ENCODE measurements around the gene SIX1. TPM values are rescaled to one million over a fixed set of nuclear protein-coding genes. Genes with fewer than 3 reads are reported as not detected.
A peak's percentile ranks its signal among the peaks of the same experiment; 100 is the strongest.

The SIX1 gene
- polyA plus RNA-seq, 1 donor, result 10.9 TPM

GRCh38 chr14:60642270-60643140, 6.8 kb downstream of the SIX1 start:
- DNase-seq, result no peak

GRCh38 chr14:60641742-60642269, 7.5 kb downstream of the SIX1 start:
- DNase-seq, result no peak

GRCh38 chr14:60640859-60641741, 8.2 kb downstream of the SIX1 start:
- DNase-seq, result no peak

GRCh38 chr14:60639674-60640073, 9.6 kb downstream of the SIX1 start:
- DNase-seq, result no peak

GRCh38 chr14:60637479-60638315, 11.6 kb downstream of the SIX1 start:
- DNase-seq, result peak; percentile 85

- DNase-seq, result peak; percentile 14
Observed at GRCh38 chr14:60636879-60637478, 12.3 kb downstream of the SIX1 start.

- DNase-seq, result no peak
Observed at GRCh38 chr14:60634153-60634552, 15.1 kb downstream of the SIX1 start.

GRCh38 chr14:60632777-60633176, 16.5 kb downstream of the SIX1 start:
- no peak for DNase-seq

GRCh38 chr14:60632257-60632656, 17.0 kb downstream of the SIX1 start:
- DNase-seq, result no peak

GRCh38 chr14:60631842-60632241, 17.4 kb downstream of the SIX1 start:
- DNase-seq, result no peak

- no peak for DNase-seq
Observed at GRCh38 chr14:60630129-60630528, 19.1 kb downstream of the SIX1 start.

GRCh38 chr14:60628892-60629291, 20.4 kb downstream of the SIX1 start:
- no peak for DNase-seq

GRCh38 chr14:60622917-60623257, 26.4 kb downstream of the SIX1 start:
- DNase-seq, result no peak

- no peak for DNase-seq
Observed at GRCh38 chr14:60622210-60622916, 26.9 kb downstream of the SIX1 start.

GRCh38 chr14:60621386-60621785, 27.9 kb downstream of the SIX1 start:
- DNase-seq, result no peak

- DNase-seq, result no peak
Observed at GRCh38 chr14:60618241-60618640, 31.0 kb downstream of the SIX1 start.

GRCh38 chr14:60616461-60616959, 32.8 kb downstream of the SIX1 start:
- DNase-seq, result no peak

- no peak for DNase-seq
Observed at GRCh38 chr14:60602291-60602690, 47.0 kb downstream of the SIX1 start.

- DNase-seq, result no peak
Observed at GRCh38 chr14:60599727-60600126, 49.5 kb downstream of the SIX1 start.

GRCh38 chr14:60596139-60596538, 53.1 kb downstream of the SIX1 start:
- DNase-seq, result no peak

GRCh38 chr14:60594062-60594461, 55.2 kb downstream of the SIX1 start:
- DNase-seq, result no peak

Measured in left kidney (tissue), 2 donors.